Thyroid gland (tissue), 4 donors: Measurements from ENCODE around the gene CACNA1A. TPM values are rescaled to one million over a fixed set of nuclear protein-coding genes. Genes with fewer than 3 reads are reported as not detected.

Experiments used
- DNase-seq, 2 donors: peaks; one replicate each; pipeline ENCODE4 v3.0.0-alpha.2; 2019
- H3K27ac ChIP-seq, 3 donors: fragments of 200-600 bp; sonication (generic); 1 replicate in 2 of 3; 2 replicates in 1 of 3; pipeline ENCODE4 v1.5.1; 2016 to 2019; ENCODE audit warnings: mild to moderate bottlenecking in 1 of 3, moderate library complexity in 1 of 3
- H3K27me3 ChIP-seq: fragments of 200-600 bp; sonication (generic); one replicate; pipeline ENCODE4 v1.5.1; 2019
- H3K36me3 ChIP-seq, 2 donors: fragments of 200-600 bp; sonication (generic); one replicate each; pipeline ENCODE4 v1.5.1; 2016 to 2019
- H3K4me1 ChIP-seq, 2 donors: fragments of 200-600 bp; sonication (generic); one replicate each; pipeline ENCODE4 v1.5.1; 2017 to 2019
- H3K4me3 ChIP-seq, 3 donors: fragments of 200-600 bp; sonication (generic); replicated peaks in 1 of 3; 1 replicate in 2 of 3; 2 replicates in 1 of 3; pipeline ENCODE4 v1.5.1; 2016; ENCODE audit warnings: mild to moderate bottlenecking in 1 of 3
- H3K9me3 ChIP-seq: fragments of 200-600 bp; sonication (generic); one replicate; pipeline ENCODE4 v1.5.1; 2017
- POLR2A ChIP-seq, 2 donors: fragments of 450-650 bp; IDR thresholded peaks; one replicate each; pipeline ENCODE4 v1.6.1; 2017; ENCODE audit warnings: antibody characterized with exemption in 2 of 2, mild to moderate bottlenecking in 2 of 2, moderate library complexity in 1 of 2
- whole genome bisulfite sequencing, 2 donors: methylation state at CpG; one replicate each; pipeline ENCODE4 v1.1.5; 2017; 5-methylcytosine and 5-hydroxymethylcytosine counted together
- intact Hi-C: fragments of 100-400 bp; cut with DNase I; formaldehyde crosslinking; loops from one replicate; pipeline ENCODE4 v1.15.1; 2023
- total RNA-seq, 4 donors: library from RNA; depleted of rRNA; stranded (reverse); fragments of >200 nt; gene quantifications; one replicate each; pipeline ENCODE4 v1.2.3, GENCODE V29; 2016
- TF ChIP-seq, protein P1 (sequence below), 6 experiments: fragments of 200-600 bp in 3 of 6; fragments of 450-650 bp in 3 of 6; sonication (generic) in 3 of 6; IDR thresholded peaks; one replicate each; pipeline ENCODE4 v1.5.1; 2016 to 2019; ENCODE audit warnings: antibody characterized with exemption in 6 of 6, mild to moderate bottlenecking in 2 of 6, inconsistent platforms in 1 of 6, moderate library complexity in 1 of 6

The CACNA1A gene
- total RNA-seq, 4 donors from 2014 or later: 0.27 to 2.5 (median 0.80) TPM

DNA sequence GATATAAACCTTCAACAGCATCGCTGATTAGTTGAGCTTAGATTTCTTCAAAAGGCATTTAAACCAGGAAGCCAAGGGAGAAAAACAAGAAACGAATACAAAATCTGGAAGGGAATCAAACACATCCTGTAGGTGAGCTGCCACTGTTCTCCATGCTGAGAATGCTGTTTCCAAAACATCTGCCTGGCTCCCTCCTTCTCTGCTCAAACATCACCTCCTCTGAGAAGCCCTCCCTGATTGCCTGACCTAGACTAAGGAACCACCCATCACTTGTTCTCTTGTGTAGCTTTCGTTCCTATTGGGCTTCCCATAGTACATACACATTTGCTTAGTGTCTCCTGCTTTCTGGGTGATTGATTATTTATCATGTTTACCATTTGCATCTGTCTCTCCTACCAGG lies 152.7 kb downstream of the CACNA1A start:
- Histone ChIP-seq H3K9me3 (no peaks in the 10 kb centered on the region), H3K27ac (no peak overlapping the region), H3K4me3 (no peak overlapping the region), H3K36me3 (no peaks in the 10 kb centered on the region), H3K4me1 (no peaks in the 10 kb centered on the region), H3K27me3 (no peaks in the 10 kb centered on the region)
- DNase-seq: no peak
- WGBS, 2 donors: 71 to 84% methylated on average over 3 of the region's 3 CpGs
- no peak for TF ChIP-seq POLR2A (IDR thresholded peaks at IDR 0.05)
- TF ChIP-seq, protein P1, sequence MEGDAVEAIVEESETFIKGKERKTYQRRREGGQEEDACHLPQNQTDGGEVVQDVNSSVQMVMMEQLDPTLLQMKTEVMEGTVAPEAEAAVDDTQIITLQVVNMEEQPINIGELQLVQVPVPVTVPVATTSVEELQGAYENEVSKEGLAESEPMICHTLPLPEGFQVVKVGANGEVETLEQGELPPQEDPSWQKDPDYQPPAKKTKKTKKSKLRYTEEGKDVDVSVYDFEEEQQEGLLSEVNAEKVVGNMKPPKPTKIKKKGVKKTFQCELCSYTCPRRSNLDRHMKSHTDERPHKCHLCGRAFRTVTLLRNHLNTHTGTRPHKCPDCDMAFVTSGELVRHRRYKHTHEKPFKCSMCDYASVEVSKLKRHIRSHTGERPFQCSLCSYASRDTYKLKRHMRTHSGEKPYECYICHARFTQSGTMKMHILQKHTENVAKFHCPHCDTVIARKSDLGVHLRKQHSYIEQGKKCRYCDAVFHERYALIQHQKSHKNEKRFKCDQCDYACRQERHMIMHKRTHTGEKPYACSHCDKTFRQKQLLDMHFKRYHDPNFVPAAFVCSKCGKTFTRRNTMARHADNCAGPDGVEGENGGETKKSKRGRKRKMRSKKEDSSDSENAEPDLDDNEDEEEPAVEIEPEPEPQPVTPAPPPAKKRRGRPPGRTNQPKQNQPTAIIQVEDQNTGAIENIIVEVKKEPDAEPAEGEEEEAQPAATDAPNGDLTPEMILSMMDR (IDR thresholded peaks at IDR 0.05): no peak
- intact Hi-C loops: no loop called here

DNA sequence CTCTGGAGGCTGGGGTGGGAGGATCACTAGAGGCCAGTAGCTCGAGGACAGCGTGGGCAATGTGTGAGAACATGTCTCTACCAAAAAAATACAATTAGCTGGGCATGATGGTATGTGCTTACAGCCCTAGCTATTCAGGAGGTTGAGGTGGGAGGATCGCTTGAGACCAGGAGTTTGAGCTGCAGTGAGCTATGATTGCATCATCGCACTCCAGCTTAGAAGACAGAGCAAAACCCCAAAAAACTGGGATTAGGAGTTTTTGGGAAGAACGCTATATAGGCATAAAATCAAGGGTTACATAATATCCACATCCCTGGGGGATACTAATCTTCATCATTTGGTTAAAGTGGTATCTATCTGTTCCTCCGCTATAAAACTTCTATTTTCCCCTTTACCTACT lies 155.5 kb downstream of the CACNA1A start:
- no peak for DNase-seq
- 89 to 91% methylated on average over 6 of the region's 6 CpGs for WGBS, 2 donors
- Histone ChIP-seq H3K4me1 (no peaks in the 10 kb centered on the region), H3K4me3 (no peak overlapping the region), H3K9me3 (no peaks in the 10 kb centered on the region), H3K36me3 (no peaks in the 10 kb centered on the region), H3K27ac (no peak overlapping the region), H3K27me3 (no peaks in the 10 kb centered on the region)
- intact Hi-C loops: no loop called here
- TF ChIP-seq POLR2A (IDR thresholded peaks at IDR 0.05): no peak
- TF ChIP-seq, protein P1 (IDR thresholded peaks at IDR 0.05): no peak

DNA sequence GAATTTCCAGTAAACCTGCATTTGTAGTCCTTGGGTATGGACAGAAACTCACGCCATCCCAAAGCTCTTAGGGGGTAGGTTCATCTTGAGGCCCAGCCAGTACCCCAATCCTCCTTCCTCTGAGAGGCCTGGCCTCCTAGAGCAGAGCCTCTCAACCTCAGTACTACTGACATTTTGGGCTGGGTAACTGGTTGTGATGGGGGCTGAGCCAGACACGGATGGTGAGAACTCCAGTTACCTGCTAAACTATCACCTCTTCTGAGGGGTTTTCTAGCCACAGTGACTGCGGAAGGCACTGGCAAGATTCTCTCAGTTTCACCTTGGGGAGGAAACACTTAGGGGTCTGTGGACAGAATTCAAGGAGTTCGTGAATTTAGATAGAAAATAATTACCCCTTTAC lies 156.2 kb downstream of the CACNA1A start:
- WGBS, 2 donors: 84 to 92% methylated on average over 4 of the region's 4 CpGs
- intact Hi-C loops: no loop called here
- no peak for DNase-seq
- Histone ChIP-seq H3K27ac (no peak overlapping the region), H3K9me3 (no peaks in the 10 kb centered on the region), H3K4me1 (no peaks in the 10 kb centered on the region), H3K4me3 (no peak overlapping the region), H3K27me3 (no peaks in the 10 kb centered on the region), H3K36me3 (no peaks in the 10 kb centered on the region)
- no peak for TF ChIP-seq POLR2A (IDR thresholded peaks at IDR 0.05)
- TF ChIP-seq, protein P1 (IDR thresholded peaks at IDR 0.05): no peak

DNA sequence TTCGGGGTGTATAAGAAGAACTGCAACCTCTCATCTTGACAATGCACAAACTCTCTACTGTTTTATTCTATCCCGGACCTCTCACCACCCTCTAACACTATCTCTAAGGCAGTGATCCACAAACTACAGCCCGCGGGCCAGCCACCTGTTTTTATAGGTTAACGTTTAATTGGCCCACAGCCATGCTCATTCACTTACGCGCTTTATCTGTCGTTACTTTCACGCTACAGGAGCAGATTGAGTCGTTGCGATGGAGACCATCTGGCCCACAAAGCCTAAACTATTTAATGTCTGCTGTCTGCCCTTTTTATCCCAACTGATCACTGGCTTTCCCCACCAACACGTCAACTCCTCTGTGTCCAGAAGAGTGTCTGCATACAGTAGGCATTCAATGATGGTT lies 158.9 kb downstream of the CACNA1A start:
- H3K9me3 ChIP-seq: no peaks in the 10 kb centered on the region
- H3K4me3 ChIP-seq: no peak overlapping the region
- H3K4me1 ChIP-seq: no peaks in the 10 kb centered on the region
- 84 to 87% methylated on average over 12 of the region's 12 CpGs for WGBS, 2 donors
- H3K27ac ChIP-seq: no peak overlapping the region
- no peak for DNase-seq
- TF ChIP-seq, protein P1 (IDR thresholded peaks at IDR 0.05): no peak
- TF ChIP-seq POLR2A (IDR thresholded peaks at IDR 0.05): no peak
- intact Hi-C loops: no loop called here
- H3K36me3 ChIP-seq: no peaks in the 10 kb centered on the region
- no peaks in the 10 kb centered on the region for H3K27me3 ChIP-seq

DNA sequence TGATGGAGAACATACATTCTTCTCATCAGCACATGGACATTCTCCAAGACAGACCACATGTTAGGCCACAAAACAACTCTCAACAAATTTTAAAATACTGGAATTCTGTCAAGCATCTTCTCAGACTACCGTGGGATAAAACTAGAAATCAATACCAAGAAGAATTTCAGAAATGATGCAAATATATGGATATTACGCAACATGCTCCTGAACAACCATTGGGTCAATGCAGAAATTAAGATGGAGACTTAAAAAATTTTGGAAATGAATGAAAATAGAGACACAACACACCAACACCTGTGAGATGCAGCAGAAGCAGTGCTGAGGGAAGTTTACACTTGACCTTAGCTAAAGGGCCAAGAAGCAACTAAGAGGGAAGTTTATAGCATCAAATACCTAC lies 162.8 kb downstream of the CACNA1A start:
- H3K4me1 ChIP-seq: no peaks in the 10 kb centered on the region
- no peak overlapping the region for H3K4me3 ChIP-seq
- H3K27ac ChIP-seq: no peak overlapping the region
- H3K27me3 ChIP-seq: no peaks in the 10 kb centered on the region
- DNase-seq: no peak
- no peaks in the 10 kb centered on the region for H3K36me3 ChIP-seq
- no peaks in the 10 kb centered on the region for H3K9me3 ChIP-seq
- intact Hi-C loops: no loop called here
- 67 to 90% methylated on average over 2 of the region's 2 CpGs for WGBS, 2 donors
- TF ChIP-seq POLR2A (IDR thresholded peaks at IDR 0.05): no peak
- TF ChIP-seq, protein P1 (IDR thresholded peaks at IDR 0.05): no peak
